ENCODE measurements around the gene RGS12. TPM values are rescaled to one million over a fixed set of nuclear protein-coding genes. Genes with fewer than 3 reads are reported as not detected.

RGS12 gene
- total RNA-seq, 1 experiment from 2014 or later = 16.9 TPM

- Histone ChIP-seq H3K23me2 (ENCODE audit: insufficient read length, low read depth, low read length, poor library complexity, severe bottlenecking) (no peaks in the 10 kb centered on the region), H3K79me2 (ENCODE audit: insufficient read depth, low read length) (no peaks in the 10 kb centered on the region)
Observed at GRCh38 chr4:3307060-3307459, 14.2 kb downstream of the RGS12 start.

More at GRCh38 chr4:3307060-3307459, 14.2 kb downstream of the RGS12 start:
- H4K8ac ChIP-seq (replicated peaks; ENCODE audit: insufficient read length, low read depth, low read length) = no peak overlapping the region
- H2BK5ac ChIP-seq (ENCODE audit: insufficient read length, low read length) = no peak overlapping the region
- H2BK15ac ChIP-seq (ENCODE audit: low read depth, low read length) = no peak overlapping the region
- WGBS (ENCODE audit: extremely low coverage, insufficient read length, low lambda C conversion rate) = no CpG with 5 or more reads among the region's 20 CpGs
- no peaks in the 10 kb centered on the region; the same call in 1 of the 2 replicates for H3K27me3 Mint-ChIP-seq (ENCODE audit: low read depth)
- no peak overlapping the region for H3K27ac ChIP-seq (ENCODE audit: insufficient read length, low read depth, low read length)
- H2AFZ ChIP-seq (ENCODE audit: low read length) = no peak overlapping the region
- H3K4me1 ChIP-seq (ENCODE audit: insufficient read depth, low read length) = no peaks in the 10 kb centered on the region
- H3K9ac ChIP-seq (ENCODE audit: extremely low read depth, insufficient read length, low read length) = no peak overlapping the region
- no peak overlapping the region for H2BK20ac ChIP-seq (ENCODE audit: low read depth, low read length, poor library complexity, severe bottlenecking)
- H2BK120ac ChIP-seq (ENCODE audit: low read depth, low read length, poor library complexity, severe bottlenecking) = no peak overlapping the region
- no peak overlapping the region for H2AK5ac ChIP-seq (ENCODE audit: insufficient read length, low read length)
- H3K23ac ChIP-seq (ENCODE audit: insufficient read length, low read depth, low read length) = no peak overlapping the region
- H3K9me3 ChIP-seq (ENCODE audit: control insufficient read depth, low read depth, low read length) = no peaks in the 10 kb centered on the region
- peak overlapping the region in 1 of 3 experiments; percentile 27; a peak in 1 of 7 replicates for H3K27ac Mint-ChIP-seq
- no peak overlapping the region for H4K91ac ChIP-seq (ENCODE audit: insufficient read length, low read depth, low read length)
- no peak overlapping the region for H3K14ac ChIP-seq (ENCODE audit: insufficient read depth, low read length)
- TF ChIP-seq CTCF (conservative IDR thresholded peaks at IDR 0.05) = no peak
- DNase-seq = no peak
- H4K5ac ChIP-seq (ENCODE audit: insufficient read length, low read depth, low read length) = no peak overlapping the region
- H3K4me1 Mint-ChIP-seq = peaks cover 37 to 63% of the 10 kb centered on the region in 2 experiments
- H3T11ph ChIP-seq (ENCODE audit: low read length) = no peak overlapping the region
- no peak overlapping the region for H3K18ac ChIP-seq (ENCODE audit: insufficient read length, low read depth, low read length)
- no peaks in the 10 kb centered on the region for H3K79me1 ChIP-seq (ENCODE audit: insufficient read depth, low read depth, low read length, poor library complexity, severe bottlenecking)
- H2BK12ac ChIP-seq (ENCODE audit: insufficient read length, low read depth, low read length) = no peak overlapping the region
- H3K4me3 Mint-ChIP-seq = no peak overlapping the region
- no peak overlapping the region for H3K4ac ChIP-seq (ENCODE audit: low read depth, low read length)
- H3K27me3 ChIP-seq (ENCODE audit: insufficient read depth, low read length) = no peaks in the 10 kb centered on the region
- H3K36me3 Mint-ChIP-seq (ENCODE audit: insufficient read depth in 1 of 3, low read depth in 3 of 3) = no peaks in the 10 kb centered on the region
- no peaks in the 10 kb centered on the region for H3K9me3 Mint-ChIP-seq
- no peak overlapping the region for H3K56ac ChIP-seq (ENCODE audit: insufficient read length, low read depth, low read length)
- no peaks in the 10 kb centered on the region for H4K20me1 ChIP-seq (ENCODE audit: control insufficient read depth, insufficient read depth, insufficient read length)
- no peak overlapping the region for H3K4me2 ChIP-seq (ENCODE audit: insufficient read depth, insufficient read length, low read length)

Measured in H9 (cell line).